B cell (primary cell): ENCODE measurements around the gene CES4A. TPM values are rescaled to one million over a fixed set of nuclear protein-coding genes. Genes with fewer than 3 reads are reported as not detected.

Experiments used
- ATAC-seq: fragments of 200-7000 bp; cut with Tn5 transposase; one replicate; pipeline ENCODE4 v1.10.0; 2021; ENCODE audit warnings: low read depth, mild to moderate bottlenecking, moderate number of reproducible peaks, moderate library complexity
- CTCF ChIA-PET: fragments of 350-600 bp; sonication (Branson Sonifier 250); formaldehyde crosslinking; loops from one replicate; lab custom pipeline; 2021; ENCODE audit warnings: antibody characterized with exemption, inconsistent platforms; lab: Charles Lee
- POLR2A ChIA-PET: fragments of 350-600 bp; sonication (Branson Sonifier 250); formaldehyde crosslinking; loops from one replicate; lab custom pipeline; 2021; ENCODE audit warnings: antibody characterized with exemption; lab: Charles Lee
- DNase-seq: peaks from one replicate; pipeline ENCODE4 v3.0.0; 2013
- H2AFZ ChIP-seq: 2 replicates; pipeline ENCODE4 v1.6.1; 2012; ENCODE audit warnings: mild to moderate bottlenecking, low read depth, low read length; ENCODE audit not compliant: insufficient read depth, poor library complexity, severe bottlenecking
- H3K27ac ChIP-seq, 2 donors: 1 replicate in 1 of 2; 2 replicates in 1 of 2; pipeline ENCODE4 v1.5.1; 2012 to 2013; ENCODE audit warnings: low read length in 2 of 2, mild to moderate bottlenecking in 2 of 2, moderate library complexity in 1 of 2
- H3K27me3 ChIP-seq, 4 experiments: fragments of 200-600 bp in 1 of 4; sonication (generic) in 1 of 4; replicated peaks in 1 of 4; 1 replicate in 2 of 4; 2 replicates in 2 of 4; pipeline versions ENCODE4 v1.6.1 to v1.7.0; 2013 to 2016; ENCODE audit warnings: low read length in 3 of 4, mild to moderate bottlenecking in 2 of 4, mixed read lengths in 1 of 4, moderate library complexity in 1 of 4; ENCODE audit not compliant: insufficient read depth in 4 of 4, control insufficient read depth in 3 of 4; ENCODE audit errors: control extremely low read depth in 1 of 4
- H3K36me3 ChIP-seq, 2 experiments: replicated peaks in 1 of 2; 1 replicate in 1 of 2; 2 replicates in 1 of 2; pipeline versions ENCODE4 v1.6.1 to v1.7.1; 2013; ENCODE audit warnings: low read length in 1 of 2; ENCODE audit not compliant: insufficient read depth in 2 of 2, control insufficient read depth in 1 of 2; ENCODE audit errors: control extremely low read depth in 1 of 2, extremely low read depth in 1 of 2
- H3K4me1 ChIP-seq, 2 donors: fragments of 200-600 bp in 1 of 2; sonication (generic) in 1 of 2; 1 replicate in 1 of 2; 2 replicates in 1 of 2; pipeline versions ENCODE4 v1.5.1 to v1.6.1; 2013 to 2017; ENCODE audit warnings: low read length in 2 of 2; ENCODE audit not compliant: control insufficient read depth in 2 of 2, insufficient read depth in 2 of 2
- H3K4me2 ChIP-seq: replicated peaks from 2 replicates; pipeline ENCODE3; 2012; ENCODE audit warnings: mild to moderate bottlenecking, low read depth, low read length; ENCODE audit not compliant: poor library complexity, severe bottlenecking
- H3K4me3 ChIP-seq, 5 experiments: fragments of 200-600 bp in 1 of 5; sonication (generic) in 1 of 5; 1 replicate in 3 of 5; 2 replicates in 2 of 5; pipeline versions ENCODE4 v1.5.1 to v1.7.0; 2011 to 2016; ENCODE audit warnings: low read length in 4 of 5, mild to moderate bottlenecking in 4 of 5, low read depth in 2 of 5, control low read depth in 1 of 5, moderate library complexity in 1 of 5; ENCODE audit not compliant: insufficient read depth in 1 of 5; ENCODE audit errors: control extremely low read depth in 1 of 5, extremely low read depth in 1 of 5
- H3K79me2 ChIP-seq: fragments of 200-600 bp; sonication (generic); one replicate; pipeline ENCODE4 v1.6.0; 2016; ENCODE audit warnings: low read length; ENCODE audit not compliant: control insufficient read depth, insufficient read depth
- H3K9ac ChIP-seq: fragments of 200-600 bp; sonication (generic); 2 replicates; pipeline ENCODE4 v1.6.1; 2017; ENCODE audit warnings: mild to moderate bottlenecking, low read length, moderate library complexity
- H3K9me3 ChIP-seq, 3 donors: one replicate each; pipeline versions ENCODE4 v1.6.1 to v1.7.1; 2013; ENCODE audit warnings: low read length in 2 of 3; ENCODE audit not compliant: control insufficient read depth in 2 of 3, insufficient read depth in 1 of 3; ENCODE audit errors: control extremely low read depth in 1 of 3
- H4K20me1 ChIP-seq: 2 replicates; pipeline ENCODE4 v1.6.0; 2012; ENCODE audit warnings: mild to moderate bottlenecking, low read length; ENCODE audit not compliant: insufficient read depth, control insufficient read depth, poor library complexity, severe bottlenecking
- H3K27ac Mint-ChIP-seq: one replicate; pipeline ENCODE4 v1.8.0; 2021; ENCODE audit warnings: mixed read lengths
- H3K27me3 Mint-ChIP-seq: one replicate; pipeline ENCODE4 v1.8.0; 2021; ENCODE audit warnings: mixed read lengths
- H3K4me1 Mint-ChIP-seq: one replicate; pipeline ENCODE4 v1.8.0; 2021; ENCODE audit warnings: mixed read lengths
- H3K4me3 Mint-ChIP-seq: one replicate; pipeline ENCODE4 v1.8.0; 2021; ENCODE audit warnings: mixed read lengths
- H3K9me3 Mint-ChIP-seq: one replicate; pipeline ENCODE4 v1.8.0; 2022; ENCODE audit warnings: mixed read lengths; ENCODE audit not compliant: insufficient read depth
- EZH2 ChIP-seq: IDR thresholded peaks from 2 replicates; pipeline ENCODE4 v1.6.1; 2012; ENCODE audit warnings: borderline replicate concordance, low read depth, mild to moderate bottlenecking, moderate library complexity, low read length; ENCODE audit not compliant: insufficient read depth, poor library complexity, severe bottlenecking
- WGBS: methylation state at CpG from one replicate; pipeline ENCODE4 v1.1.5; 2013; ENCODE audit warnings: missing lambda C conversion rate; ENCODE audit not compliant: insufficient coverage; 5-methylcytosine and 5-hydroxymethylcytosine counted together
- intact Hi-C: fragments of 100-400 bp; cut with micrococcal nuclease; formaldehyde crosslinking; loops from one replicate; pipeline ENCODE4 v1.10.0; 2022
- polyA plus RNA-seq: library from polyadenylated mRNA; depleted of rRNA; stranded (reverse); fragments of >200 nt; gene quantifications from 2 replicates; pipeline ENCODE4 v1.2.3, GENCODE V29; 2012
- total RNA-seq, 2 donors: library from RNA; stranded (reverse); fragments of 120-200 nt in 1 of 2; gene quantifications; 1 replicate in 1 of 2; 2 replicates in 1 of 2; pipeline versions ENCODE4 v1.2.3 to v1.2.4, GENCODE V29; 2013 to 2022
- TF ChIP-seq, protein P1 (sequence below): fragments of 200-600 bp; IDR thresholded peaks from one replicate; pipeline ENCODE4 v1.8.0; 2022; ENCODE audit warnings: antibody characterized with exemption, mild to moderate bottlenecking

Gene CES4A
- total and polyA plus RNA-seq, 2 donors (not counting 1 experiment from before 2014, with no cell fraction given) = 8.4 to 17.3 TPM

GRCh38 chr16:66949472-66949871, 38.9 kb upstream of the CES4A start:
- Histone ChIP-seq H3K27me3 (peaks cover 0 to 39% (median 22%) of the 10 kb centered on the region in 4 experiments), H3K9ac (no peak overlapping the region), H3K27ac (no peak overlapping the region), H3K4me1 (peaks cover 15 to 26% of the 10 kb centered on the region in 2 donors), H3K4me3 (no peak overlapping the region), H4K20me1 (no peaks in the 10 kb centered on the region), H3K4me2 (no peak overlapping the region), H2AFZ (no peak overlapping the region), H3K9me3 (peaks cover 0 to 12% (median 0%) of the 10 kb centered on the region in 3 donors), H3K79me2 (no peaks in the 10 kb centered on the region), H3K36me3 (no peaks in the 10 kb centered on the region)
- CTCF ChIA-PET = interaction anchor here (1.2 to 3.3 kb wide), 2 partner anchors 55 to 206 kb away, joined by 4 to 13 read pairs; no protein-coding TSS in a partner anchor
- Mint-ChIP-seq H3K4me3 (peak overlapping the region; percentile 6), H3K27me3 (peaks cover 53% of the 10 kb centered on the region), H3K9me3 (no peaks in the 10 kb centered on the region), H3K4me1 (peaks cover 18% of the 10 kb centered on the region), H3K27ac (no peak overlapping the region)
- POLR2A ChIA-PET = no interaction called here
- 87% methylated on average over 6 of the region's 6 CpGs for WGBS
- DNase-seq (no peak), ATAC-seq (no peak)
- TF ChIP-seq, protein P1, sequence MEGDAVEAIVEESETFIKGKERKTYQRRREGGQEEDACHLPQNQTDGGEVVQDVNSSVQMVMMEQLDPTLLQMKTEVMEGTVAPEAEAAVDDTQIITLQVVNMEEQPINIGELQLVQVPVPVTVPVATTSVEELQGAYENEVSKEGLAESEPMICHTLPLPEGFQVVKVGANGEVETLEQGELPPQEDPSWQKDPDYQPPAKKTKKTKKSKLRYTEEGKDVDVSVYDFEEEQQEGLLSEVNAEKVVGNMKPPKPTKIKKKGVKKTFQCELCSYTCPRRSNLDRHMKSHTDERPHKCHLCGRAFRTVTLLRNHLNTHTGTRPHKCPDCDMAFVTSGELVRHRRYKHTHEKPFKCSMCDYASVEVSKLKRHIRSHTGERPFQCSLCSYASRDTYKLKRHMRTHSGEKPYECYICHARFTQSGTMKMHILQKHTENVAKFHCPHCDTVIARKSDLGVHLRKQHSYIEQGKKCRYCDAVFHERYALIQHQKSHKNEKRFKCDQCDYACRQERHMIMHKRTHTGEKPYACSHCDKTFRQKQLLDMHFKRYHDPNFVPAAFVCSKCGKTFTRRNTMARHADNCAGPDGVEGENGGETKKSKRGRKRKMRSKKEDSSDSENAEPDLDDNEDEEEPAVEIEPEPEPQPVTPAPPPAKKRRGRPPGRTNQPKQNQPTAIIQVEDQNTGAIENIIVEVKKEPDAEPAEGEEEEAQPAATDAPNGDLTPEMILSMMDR = no peak
- no peak for TF ChIP-seq EZH2
- intact Hi-C loops = no loop called here

- H3K79me2 ChIP-seq = no peaks in the 10 kb centered on the region
- CTCF ChIA-PET = interaction anchor here (1.2 to 3.3 kb wide), 2 partner anchors 56 to 205 kb away, joined by 4 to 13 read pairs; no protein-coding TSS in a partner anchor
- POLR2A ChIA-PET = no interaction called here
- H4K20me1 ChIP-seq = no peaks in the 10 kb centered on the region
- Mint-ChIP-seq H3K4me3 (no peak overlapping the region), H3K9me3 (no peaks in the 10 kb centered on the region), H3K27ac (no peak overlapping the region), H3K27me3 (peaks cover 56% of the 10 kb centered on the region), H3K4me1 (peaks cover 18% of the 10 kb centered on the region)
- peaks cover 0 to 39% (median 22%) of the 10 kb centered on the region in 4 experiments for H3K27me3 ChIP-seq
- no peak overlapping the region for H3K9ac ChIP-seq
- TF ChIP-seq, protein P1 = no peak
- no peak for TF ChIP-seq EZH2
- H3K36me3 ChIP-seq = no peaks in the 10 kb centered on the region
- WGBS = no CpG with 5 or more reads among the region's 2 CpGs
- no peak for DNase-seq
- no peak overlapping the region for H3K27ac ChIP-seq
- intact Hi-C loops = no loop called here
- no peak for ATAC-seq
- H3K4me2 ChIP-seq = no peak overlapping the region
- H3K4me3 ChIP-seq = no peak overlapping the region
- peaks cover 0 to 12% (median 0%) of the 10 kb centered on the region in 3 donors for H3K9me3 ChIP-seq
- no peak overlapping the region for H2AFZ ChIP-seq
- H3K4me1 ChIP-seq = peaks cover 15 to 26% of the 10 kb centered on the region in 2 donors
Measured at GRCh38 chr16:66950437-66950836, 38.0 kb upstream of the CES4A start.
